ENCODE measurements around the gene RGSL1. TPM values are rescaled to one million over a fixed set of nuclear protein-coding genes. Genes with fewer than 3 reads are reported as not detected.
A peak's percentile ranks its signal among the peaks of the same experiment; 100 is the strongest.

RGSL1 gene
- total and polyA plus RNA-seq, 4 donors: under 0.01 to 0.30 (median 0.11) TPM; not detected in 1

DNA sequence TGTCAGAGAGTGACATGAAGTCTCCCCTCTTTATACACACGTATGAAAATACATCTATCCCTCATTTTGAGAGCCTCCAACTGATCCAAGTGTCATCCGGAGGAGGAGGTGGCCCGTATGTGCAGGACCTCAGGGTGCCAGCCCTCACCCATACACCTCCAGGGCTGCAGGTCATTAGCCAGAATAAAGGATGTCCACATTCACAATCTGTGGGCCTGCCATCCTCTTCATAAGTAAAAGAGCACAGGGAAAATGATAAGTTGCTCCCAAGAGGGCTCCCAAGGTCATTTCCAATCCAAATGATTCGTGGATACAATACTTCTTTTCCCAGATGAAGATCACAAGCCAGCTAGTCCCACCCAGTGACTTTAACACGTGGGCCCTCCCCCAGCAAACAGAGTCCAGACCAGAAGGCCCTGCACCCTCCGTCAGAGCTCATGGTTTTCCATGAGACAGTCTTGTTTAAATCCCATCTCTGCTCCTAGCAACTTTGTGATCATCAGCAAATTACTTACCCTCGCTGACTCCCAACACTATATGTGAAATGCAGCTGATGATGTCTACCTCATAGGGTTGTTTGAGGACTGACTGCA lies 110.5 kb downstream of the RGSL1 start:
- no peaks in the 10 kb centered on the region for H3K36me3 ChIP-seq (ENCODE audit: control insufficient read depth, insufficient read depth, low read length)
- no peaks in the 10 kb centered on the region for H3K9me3 ChIP-seq (ENCODE audit: control insufficient read depth, insufficient read depth, low read length)
- no peaks in the 10 kb centered on the region for H3K4me1 ChIP-seq (ENCODE audit: control insufficient read depth, insufficient read depth, low read length)
- no peak for DNase-seq (ENCODE audit: low read depth in 4 of 6, low spot score in 6 of 6)
- no peaks in the 10 kb centered on the region for H3K27me3 ChIP-seq (ENCODE audit: control insufficient read depth, insufficient read depth, low read length)
- H3K27ac ChIP-seq (ENCODE audit: low read depth, low read length): no peak overlapping the region
- H3K4me3 ChIP-seq (ENCODE audit: low read depth, low read length): no peak overlapping the region
- WGBS (ENCODE audit: insufficient coverage): 69% methylated on average over 2 of the region's 7 CpGs

DNA sequence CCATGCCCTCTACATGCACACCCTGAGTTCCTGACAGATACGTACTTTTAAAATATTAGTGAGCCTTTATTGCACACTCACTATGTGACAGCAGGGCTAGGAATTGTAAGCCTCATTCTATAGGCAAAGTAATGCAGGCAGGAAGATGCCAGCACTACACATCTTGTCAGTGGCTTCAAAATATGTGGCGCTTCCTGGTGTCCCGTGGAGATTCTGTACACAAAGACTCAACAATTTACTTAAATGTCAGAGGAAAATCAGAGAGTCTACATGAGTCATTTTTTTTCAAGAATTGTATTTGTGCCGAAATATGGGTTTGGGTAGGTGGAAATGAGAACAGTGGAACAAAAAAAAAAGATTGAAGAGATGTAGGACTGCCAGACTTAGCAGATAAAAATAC lies 111.5 kb downstream of the RGSL1 start:
- Histone ChIP-seq H3K27ac (ENCODE audit: low read depth, low read length) (no peak overlapping the region), H3K4me1 (ENCODE audit: control insufficient read depth, insufficient read depth, low read length) (no peaks in the 10 kb centered on the region), H3K9me3 (ENCODE audit: control insufficient read depth, insufficient read depth, low read length) (peaks cover 3% of the 10 kb centered on the region), H3K36me3 (ENCODE audit: control insufficient read depth, insufficient read depth, low read length) (no peaks in the 10 kb centered on the region), H3K4me3 (ENCODE audit: low read depth, low read length) (no peak overlapping the region), H3K27me3 (ENCODE audit: control insufficient read depth, insufficient read depth, low read length) (no peaks in the 10 kb centered on the region)
- 82% methylated on average over 1 of the region's 4 CpGs for WGBS (ENCODE audit: insufficient coverage)
- DNase-seq (ENCODE audit: low read depth in 4 of 6, low spot score in 6 of 6): peak in 1 of 6 donors; percentile 71

DNA sequence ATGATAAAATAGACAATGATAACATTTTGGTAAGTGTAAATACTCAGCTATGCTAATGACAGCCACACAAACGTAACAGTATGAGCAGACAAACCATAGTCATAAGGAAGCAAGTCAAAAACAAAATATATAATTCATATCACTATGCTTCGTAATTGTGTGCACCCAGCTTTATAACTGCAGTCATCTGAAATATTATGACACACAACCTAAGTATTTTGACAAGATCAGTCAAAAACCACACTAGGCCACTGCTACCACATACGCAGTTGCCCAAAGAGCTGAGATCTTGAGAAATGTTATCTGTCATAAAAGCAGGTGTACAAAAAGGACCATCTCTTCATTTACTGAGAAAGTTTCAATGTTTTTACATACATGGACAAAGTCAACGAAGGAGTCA lies 113.1 kb downstream of the RGSL1 start:
- WGBS (ENCODE audit: insufficient coverage): 83% methylated on average over 1 of the region's 4 CpGs

DNA sequence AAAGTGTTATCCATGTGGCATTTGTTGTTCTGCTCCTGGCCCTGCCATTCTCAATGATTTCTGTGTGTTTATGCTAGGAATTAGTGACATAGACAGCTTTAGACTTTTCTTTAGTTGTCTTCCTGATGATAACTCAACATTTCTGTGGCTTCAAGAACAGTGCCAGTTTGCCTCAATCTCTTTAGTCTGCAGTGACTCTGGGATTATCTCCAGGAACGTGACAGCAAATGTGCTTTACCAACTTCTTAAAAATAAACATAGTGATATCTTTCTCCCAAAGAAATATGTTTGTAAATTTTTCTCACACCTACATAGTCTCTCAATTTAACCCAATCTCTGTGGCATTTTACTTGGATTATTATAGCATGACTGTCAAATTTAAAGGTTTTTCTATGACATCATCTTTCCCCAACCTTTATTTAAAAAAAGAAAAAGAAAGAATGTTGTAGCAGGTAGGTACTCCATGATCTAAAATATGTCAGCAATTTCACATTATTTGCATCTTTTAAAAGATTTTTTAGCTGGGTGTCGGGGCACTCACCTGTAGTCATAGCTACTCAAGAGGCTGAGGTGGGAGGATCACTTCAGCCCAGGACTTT lies 114.6 kb downstream of the RGSL1 start:
- no peaks in the 10 kb centered on the region for H3K4me1 ChIP-seq (ENCODE audit: control insufficient read depth, insufficient read depth, low read length)
- no peak overlapping the region for H3K4me3 ChIP-seq (ENCODE audit: low read depth, low read length)
- H3K27me3 ChIP-seq (ENCODE audit: control insufficient read depth, insufficient read depth, low read length): no peaks in the 10 kb centered on the region
- H3K27ac ChIP-seq (ENCODE audit: low read depth, low read length): no peak overlapping the region
- peak in 1 of 6 donors; percentile 72 for DNase-seq (ENCODE audit: low read depth in 4 of 6, low spot score in 6 of 6)
- no peaks in the 10 kb centered on the region for H3K36me3 ChIP-seq (ENCODE audit: control insufficient read depth, insufficient read depth, low read length)
- no CpG with 5 or more reads among the region's 2 CpGs for WGBS (ENCODE audit: insufficient coverage)
- peaks cover 4% of the 10 kb centered on the region for H3K9me3 ChIP-seq (ENCODE audit: control insufficient read depth, insufficient read depth, low read length)

More for the DNA sequence above, 113.1 kb downstream of the RGSL1 start:
- Histone ChIP-seq H3K9me3 (ENCODE audit: control insufficient read depth, insufficient read depth, low read length) (peaks cover 4% of the 10 kb centered on the region), H3K4me1 (ENCODE audit: control insufficient read depth, insufficient read depth, low read length) (no peaks in the 10 kb centered on the region), H3K4me3 (ENCODE audit: low read depth, low read length) (no peak overlapping the region), H3K27me3 (ENCODE audit: control insufficient read depth, insufficient read depth, low read length) (no peaks in the 10 kb centered on the region), H3K36me3 (ENCODE audit: control insufficient read depth, insufficient read depth, low read length) (no peaks in the 10 kb centered on the region), H3K27ac (ENCODE audit: low read depth, low read length) (no peak overlapping the region)
- peak in 1 of 6 donors; percentile 67 for DNase-seq (ENCODE audit: low read depth in 4 of 6, low spot score in 6 of 6)

DNA sequence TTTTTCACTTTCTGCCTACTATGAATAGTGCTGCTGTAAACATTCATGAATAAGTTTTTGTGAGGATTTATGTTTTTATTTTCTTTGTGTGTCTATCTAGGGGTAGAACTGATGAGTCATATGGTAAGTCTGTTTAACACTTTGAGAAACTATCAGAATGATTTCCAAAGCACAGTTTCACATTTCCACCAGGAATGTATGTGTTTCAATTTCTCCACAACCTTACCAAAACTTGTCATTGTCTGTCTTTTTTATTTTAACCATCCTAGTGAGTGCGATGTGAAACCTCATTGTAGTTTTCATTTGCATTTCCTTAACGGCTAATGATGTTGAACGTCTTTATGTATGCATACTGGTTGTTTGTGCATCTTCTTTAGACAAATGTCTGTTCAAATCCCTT lies 115.6 kb downstream of the RGSL1 start:
- H3K27me3 ChIP-seq (ENCODE audit: control insufficient read depth, insufficient read depth, low read length): no peaks in the 10 kb centered on the region
- no peaks in the 10 kb centered on the region for H3K4me1 ChIP-seq (ENCODE audit: control insufficient read depth, insufficient read depth, low read length)
- H3K27ac ChIP-seq (ENCODE audit: low read depth, low read length): no peak overlapping the region
- H3K36me3 ChIP-seq (ENCODE audit: control insufficient read depth, insufficient read depth, low read length): no peaks in the 10 kb centered on the region
- no CpG with 5 or more reads among the region's 3 CpGs for WGBS (ENCODE audit: insufficient coverage)
- no peak overlapping the region for H3K4me3 ChIP-seq (ENCODE audit: low read depth, low read length)
- peaks cover 4% of the 10 kb centered on the region for H3K9me3 ChIP-seq (ENCODE audit: control insufficient read depth, insufficient read depth, low read length)
- DNase-seq (ENCODE audit: low read depth in 4 of 6, low spot score in 6 of 6): no peak

DNA sequence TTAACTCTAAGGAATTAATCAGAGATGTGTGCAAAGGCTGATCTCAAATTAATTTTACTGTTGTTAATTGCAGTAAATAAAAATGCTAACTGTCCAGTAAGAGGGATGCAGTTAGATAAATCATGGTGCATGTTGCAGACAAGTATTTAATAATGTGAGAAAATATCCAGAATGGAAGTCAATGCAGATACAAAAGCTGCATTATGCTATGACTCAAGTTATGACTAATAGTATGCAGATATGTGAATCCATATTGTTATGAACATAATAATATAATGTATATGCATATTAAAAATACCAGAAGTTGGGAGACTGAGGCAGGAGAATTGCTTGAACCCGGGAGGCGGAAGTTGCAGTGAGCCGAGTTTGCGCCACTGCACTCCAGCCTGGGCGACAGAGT lies 117.7 kb downstream of the RGSL1 start:
- H3K4me1 ChIP-seq (ENCODE audit: control insufficient read depth, insufficient read depth, low read length): no peaks in the 10 kb centered on the region
- WGBS (ENCODE audit: insufficient coverage): no CpG with 5 or more reads among the region's 5 CpGs
- peaks cover 4% of the 10 kb centered on the region for H3K9me3 ChIP-seq (ENCODE audit: control insufficient read depth, insufficient read depth, low read length)
- H3K4me3 ChIP-seq (ENCODE audit: low read depth, low read length): no peak overlapping the region
- no peaks in the 10 kb centered on the region for H3K27me3 ChIP-seq (ENCODE audit: control insufficient read depth, insufficient read depth, low read length)
- no peak for DNase-seq (ENCODE audit: low read depth in 4 of 6, low spot score in 6 of 6)
- H3K36me3 ChIP-seq (ENCODE audit: control insufficient read depth, insufficient read depth, low read length): no peaks in the 10 kb centered on the region
- H3K27ac ChIP-seq (ENCODE audit: low read depth, low read length): no peak overlapping the region

DNA sequence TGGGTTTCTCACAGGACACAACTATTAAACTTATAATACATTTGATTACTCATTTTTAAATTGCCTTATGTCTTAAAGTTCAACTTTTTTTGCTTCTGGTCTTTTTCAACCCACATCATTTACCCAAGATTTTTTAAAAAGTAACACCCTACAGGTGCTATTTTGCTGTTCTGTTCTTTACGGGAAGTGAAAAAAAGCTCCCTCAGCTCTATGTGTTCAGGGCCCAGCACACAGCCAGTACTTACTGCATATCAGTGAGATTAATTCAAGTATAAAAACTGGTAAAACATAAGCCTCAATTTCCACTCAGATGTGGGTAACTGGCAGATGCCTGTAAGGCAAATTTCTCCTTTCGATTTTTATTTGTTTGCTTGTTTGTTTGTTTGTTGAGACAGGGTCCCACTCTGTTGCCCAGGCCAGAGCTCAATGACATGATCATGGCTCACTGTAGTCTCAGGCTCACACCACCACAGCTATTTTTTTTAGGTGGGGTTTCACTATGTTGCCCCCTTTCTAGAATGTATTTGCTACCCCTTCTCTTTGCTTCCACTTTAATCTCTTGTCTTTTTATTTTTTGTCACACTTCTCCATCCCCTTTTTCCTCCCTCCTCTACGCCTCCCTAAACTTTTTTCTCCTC lies 118.8 kb downstream of the RGSL1 start:
- Histone ChIP-seq H3K4me3 (ENCODE audit: low read depth, low read length) (no peak overlapping the region), H3K4me1 (ENCODE audit: control insufficient read depth, insufficient read depth, low read length) (no peaks in the 10 kb centered on the region), H3K36me3 (ENCODE audit: control insufficient read depth, insufficient read depth, low read length) (no peaks in the 10 kb centered on the region), H3K27me3 (ENCODE audit: control insufficient read depth, insufficient read depth, low read length) (no peaks in the 10 kb centered on the region), H3K9me3 (ENCODE audit: control insufficient read depth, insufficient read depth, low read length) (peaks cover 4% of the 10 kb centered on the region), H3K27ac (ENCODE audit: low read depth, low read length) (no peak overlapping the region)
- 0% methylated on average over 1 of the region's 3 CpGs for WGBS (ENCODE audit: insufficient coverage)
- DNase-seq (ENCODE audit: low read depth in 4 of 6, low spot score in 6 of 6): no peak

DNA sequence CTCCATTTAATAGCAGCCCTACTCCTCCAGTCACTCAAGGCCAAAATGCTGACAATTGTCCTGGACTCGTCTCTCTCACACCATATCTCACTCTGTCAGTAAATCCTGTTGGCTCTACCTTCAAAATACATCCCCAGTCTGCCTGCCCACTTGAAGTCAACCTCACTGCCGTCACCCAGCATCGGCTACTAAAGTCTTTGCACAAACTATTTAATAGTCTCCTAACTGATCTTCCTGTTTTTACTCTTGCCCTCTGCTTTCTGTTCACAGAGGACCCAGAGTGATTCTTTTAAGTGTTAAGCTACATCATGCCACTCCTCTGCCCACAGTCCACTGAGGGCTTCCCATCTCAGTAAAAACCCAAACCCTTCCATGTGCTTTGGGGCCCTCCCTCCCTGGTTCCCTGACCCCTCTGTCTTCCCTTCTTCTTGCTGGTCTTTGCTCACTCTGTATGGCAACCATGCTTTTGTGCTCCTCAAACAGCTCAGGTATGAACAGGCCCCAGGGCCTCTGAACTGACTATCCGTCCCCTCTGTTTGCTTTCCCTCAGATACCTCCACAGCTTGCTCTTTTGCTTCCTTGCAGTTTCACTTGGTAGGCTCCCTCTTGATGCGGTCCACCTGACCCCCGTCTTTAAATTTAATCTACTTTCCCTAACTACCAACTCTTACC lies 120.1 kb downstream of the RGSL1 start:
- no peaks in the 10 kb centered on the region for H3K27me3 ChIP-seq (ENCODE audit: control insufficient read depth, insufficient read depth, low read length)
- H3K36me3 ChIP-seq (ENCODE audit: control insufficient read depth, insufficient read depth, low read length): no peaks in the 10 kb centered on the region
- H3K4me1 ChIP-seq (ENCODE audit: control insufficient read depth, insufficient read depth, low read length): no peaks in the 10 kb centered on the region
- DNase-seq (ENCODE audit: low read depth in 4 of 6, low spot score in 6 of 6): no peak
- WGBS (ENCODE audit: insufficient coverage): 93% methylated on average over 5 of the region's 6 CpGs
- H3K4me3 ChIP-seq (ENCODE audit: low read depth, low read length): no peak overlapping the region
- no peak overlapping the region for H3K27ac ChIP-seq (ENCODE audit: low read depth, low read length)
- H3K9me3 ChIP-seq (ENCODE audit: control insufficient read depth, insufficient read depth, low read length): peaks cover 4% of the 10 kb centered on the region

DNA sequence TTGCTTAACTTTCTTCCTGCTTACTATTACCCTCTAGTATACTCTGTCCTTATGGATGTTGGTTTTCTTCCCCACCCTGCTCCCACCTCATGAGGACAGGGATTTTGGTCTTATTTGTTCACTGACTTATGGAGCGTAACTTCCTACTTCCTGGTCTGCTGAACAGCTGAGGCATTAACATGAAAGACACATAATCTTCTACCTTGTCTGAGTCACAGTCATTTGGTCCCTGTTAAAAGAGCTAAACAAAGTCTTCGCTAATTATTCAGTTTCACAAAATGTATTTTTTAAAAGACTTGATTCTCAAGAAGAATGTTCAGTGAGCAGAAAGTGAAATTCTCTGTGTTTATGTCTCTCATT lies 120.6 kb downstream of the RGSL1 start:
- Histone ChIP-seq H3K4me3 (ENCODE audit: low read depth, low read length) (no peak overlapping the region), H3K4me1 (ENCODE audit: control insufficient read depth, insufficient read depth, low read length) (no peaks in the 10 kb centered on the region), H3K9me3 (ENCODE audit: control insufficient read depth, insufficient read depth, low read length) (peaks cover 4% of the 10 kb centered on the region), H3K36me3 (ENCODE audit: control insufficient read depth, insufficient read depth, low read length) (no peaks in the 10 kb centered on the region), H3K27ac (ENCODE audit: low read depth, low read length) (no peak overlapping the region), H3K27me3 (ENCODE audit: control insufficient read depth, insufficient read depth, low read length) (no peaks in the 10 kb centered on the region)
- no CpG with 5 or more reads among the region's 2 CpGs for WGBS (ENCODE audit: insufficient coverage)
- no peak for DNase-seq (ENCODE audit: low read depth in 4 of 6, low spot score in 6 of 6)

Data from spinal cord (tissue), 10 donors.